ENCODE results near the gene DND1.
"Not testable (repeated sequence)": the region's sequence is repeated elsewhere in the genome, so short reads cannot be mapped to it uniquely, and the experiment has no call there.

- TF ChIP-seq CTCF, POLR2A (IDR thresholded peaks at IDR 0.05): not testable (repeated sequence)
Observed at GRCh38 chr5:140721395-140721794, 48.0 kb upstream of the DND1 start.
